Heart left ventricle (tissue), 13 donors: Measurements from ENCODE around the gene SLC30A10.

Source experiments
- POLR2A ChIP-seq, 2 donors: fragments of 450-650 bp; IDR thresholded peaks; one replicate each; pipeline ENCODE4 v1.6.1; 2017; ENCODE audit warnings: antibody characterized with exemption in 2 of 2, mild to moderate bottlenecking in 2 of 2, moderate library complexity in 2 of 2
- TF ChIP-seq, protein P1 (sequence below), 12 donors: fragments of 200-600 bp; sonication (generic) in 4 of 12; IDR thresholded peaks; one replicate each; pipeline versions ENCODE4 v1.5.0 to v1.8.0; 2018 to 2022; ENCODE audit warnings: antibody characterized with exemption in 12 of 12, mild to moderate bottlenecking in 5 of 12
- donor health status: ischemic (EF 13 %, LVEDD 7.1; RV severe dilation, severe dysfunction).
- donor health status: DM: no; HTN: yes; CAD: no.
- donor health status: DM: no; HTN: no; CAD: no.
- donor health status: ischemic (EF 25% LVEDD 6.9; RV normal size, moderate dysfunction).
- donor health status: ischemic (EF 25% LVEDD 5.7; RV mildly dilated, moderate dysfunction).
- donor health status: ischemic (EF 35%, LVEDD 5.7; RV mildly dilated, moderate dysfunction).
- donor health status: nonischemic (EF 11% LVEDD 7.7; RV severe dilation, severe dysfunction).
- donor health status: DM: yes; HTN: yes; CAD: no.
- donor health status: PGD.
- donor health status: ischemic (EF 29% LVEDD 5.4; RV normal size, mild dysfunction).
- donor health status: nonischemic (EF 23%, LVEDD 6.1; RV moderate dilation, normal function).

DNA sequence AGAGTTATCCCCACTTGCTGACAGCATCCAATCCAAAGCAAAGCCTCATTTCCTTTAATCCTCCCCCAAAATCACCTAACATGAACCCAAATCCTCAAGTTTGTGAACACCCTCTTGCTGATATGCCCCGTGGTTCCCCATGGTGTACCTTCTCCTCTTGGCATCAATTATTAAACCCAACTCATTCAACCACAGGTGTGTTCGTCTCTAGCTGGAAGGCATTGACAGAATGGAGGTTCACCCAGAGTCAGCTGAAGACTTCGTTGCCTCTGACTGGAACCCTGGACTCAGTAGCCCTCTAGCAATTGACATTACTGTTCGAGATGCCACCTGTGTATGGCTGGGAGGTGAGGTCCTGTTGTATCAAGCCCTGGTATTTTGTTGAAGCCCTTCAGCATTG is 22.8 kb downstream of the SLC30A10 start:
- no peak for TF ChIP-seq POLR2A (IDR thresholded peaks at IDR 0.05)
- TF ChIP-seq, protein P1, sequence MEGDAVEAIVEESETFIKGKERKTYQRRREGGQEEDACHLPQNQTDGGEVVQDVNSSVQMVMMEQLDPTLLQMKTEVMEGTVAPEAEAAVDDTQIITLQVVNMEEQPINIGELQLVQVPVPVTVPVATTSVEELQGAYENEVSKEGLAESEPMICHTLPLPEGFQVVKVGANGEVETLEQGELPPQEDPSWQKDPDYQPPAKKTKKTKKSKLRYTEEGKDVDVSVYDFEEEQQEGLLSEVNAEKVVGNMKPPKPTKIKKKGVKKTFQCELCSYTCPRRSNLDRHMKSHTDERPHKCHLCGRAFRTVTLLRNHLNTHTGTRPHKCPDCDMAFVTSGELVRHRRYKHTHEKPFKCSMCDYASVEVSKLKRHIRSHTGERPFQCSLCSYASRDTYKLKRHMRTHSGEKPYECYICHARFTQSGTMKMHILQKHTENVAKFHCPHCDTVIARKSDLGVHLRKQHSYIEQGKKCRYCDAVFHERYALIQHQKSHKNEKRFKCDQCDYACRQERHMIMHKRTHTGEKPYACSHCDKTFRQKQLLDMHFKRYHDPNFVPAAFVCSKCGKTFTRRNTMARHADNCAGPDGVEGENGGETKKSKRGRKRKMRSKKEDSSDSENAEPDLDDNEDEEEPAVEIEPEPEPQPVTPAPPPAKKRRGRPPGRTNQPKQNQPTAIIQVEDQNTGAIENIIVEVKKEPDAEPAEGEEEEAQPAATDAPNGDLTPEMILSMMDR (IDR thresholded peaks at IDR 0.05) = no peak
